GM23338 (cell line): ENCODE measurements around the gene EXOC6. TPM values are rescaled to one million over a fixed set of nuclear protein-coding genes. Genes with fewer than 3 reads are reported as not detected.

Source experiments
- ATAC-seq: fragments of 200-7000 bp; cut with Tn5 transposase; 3 replicates; pipeline ENCODE4 v1.9.1; 2020
- DNase-seq: peaks from one replicate; pipeline ENCODE4 v3.0.0-alpha.2; 2015; ENCODE audit warnings: low spot score
- H2AFZ ChIP-seq: fragments of 200-600 bp; sonication (generic); 2 replicates; pipeline ENCODE4 v1.8.0; 2016; ENCODE audit warnings: antibody characterized with exemption, mild to moderate bottlenecking, moderate library complexity
- H3F3A ChIP-seq: fragments of 200-600 bp; sonication (generic); replicated peaks from 2 replicates; pipeline ENCODE4 v1.8.0; 2017; ENCODE audit warnings: antibody characterized with exemption, mixed run types, low read depth
- H3K27ac ChIP-seq: fragments of 200-600 bp; sonication (generic); 2 replicates; pipeline ENCODE4 v1.6.1; 2016; ENCODE audit warnings: low read depth
- H3K27me3 ChIP-seq: fragments of 200-600 bp; sonication (generic); 2 replicates; pipeline ENCODE4 v1.8.0; 2016; ENCODE audit warnings: mild to moderate bottlenecking, mixed run types, moderate library complexity; ENCODE audit not compliant: insufficient read depth
- H3K36me3 ChIP-seq: fragments of 200-600 bp; sonication (generic); 2 replicates; pipeline ENCODE4 v1.8.0; 2016; ENCODE audit warnings: mild to moderate bottlenecking; ENCODE audit not compliant: insufficient read depth
- H3K4me1 ChIP-seq: fragments of 200-600 bp; sonication (generic); 2 replicates; pipeline ENCODE4 v1.8.0; 2016; ENCODE audit warnings: mild to moderate bottlenecking, moderate library complexity; ENCODE audit not compliant: insufficient read depth
- H3K4me2 ChIP-seq: fragments of 200-600 bp; sonication (generic); 2 replicates; pipeline ENCODE4 v1.7.1; 2017; ENCODE audit warnings: mixed run types
- H3K4me3 ChIP-seq: fragments of 200-600 bp; sonication (generic); 2 replicates; pipeline ENCODE4 v1.6.1; 2016; ENCODE audit warnings: mixed run types
- H3K79me2 ChIP-seq: fragments of 200-600 bp; sonication (generic); replicated peaks from 2 replicates; pipeline ENCODE4 v1.8.0; 2017; ENCODE audit warnings: mild to moderate bottlenecking; ENCODE audit not compliant: insufficient read depth
- H3K9me2 ChIP-seq: fragments of 200-600 bp; sonication (generic); 2 replicates; pipeline ENCODE4 v1.8.0; 2017; ENCODE audit not compliant: insufficient read depth
- H4K20me1 ChIP-seq: fragments of 200-600 bp; sonication (generic); replicated peaks from 2 replicates; pipeline ENCODE4 v1.8.0; 2017; ENCODE audit warnings: mild to moderate bottlenecking; ENCODE audit not compliant: insufficient read depth
- H3K27ac Mint-ChIP-seq: 2 replicates; pipeline ENCODE4 v1.8.0; 2020; ENCODE audit warnings: inconsistent platforms, mild to moderate bottlenecking, moderate library complexity, mixed read lengths
- H3K27me3 Mint-ChIP-seq: 3 replicates; pipeline ENCODE4 v1.8.0; 2022; ENCODE audit warnings: low read depth, mild to moderate bottlenecking, moderate library complexity, mixed read lengths, inconsistent platforms; ENCODE audit not compliant: insufficient read depth, poor library complexity
- H3K36me3 Mint-ChIP-seq: 3 replicates; pipeline ENCODE4 v1.8.0; 2021; ENCODE audit warnings: low read depth, mild to moderate bottlenecking, inconsistent platforms, moderate library complexity, mixed read lengths
- H3K4me1 Mint-ChIP-seq: 3 replicates; pipeline ENCODE4 v1.8.0; 2020; ENCODE audit warnings: mild to moderate bottlenecking, inconsistent platforms, mixed read lengths
- H3K4me3 Mint-ChIP-seq: 3 replicates; pipeline ENCODE4 v1.8.0; 2021; ENCODE audit warnings: moderate library complexity, mild to moderate bottlenecking, inconsistent platforms, mixed read lengths
- H3K9me3 Mint-ChIP-seq: 3 replicates; pipeline ENCODE4 v1.8.0; 2020; ENCODE audit warnings: moderate library complexity, mild to moderate bottlenecking, inconsistent platforms, mixed read lengths
- NANOG ChIP-seq: IDR thresholded peaks from 2 replicates; pipeline ENCODE4 v1.6.1; 2016; ENCODE audit warnings: antibody characterized with exemption, borderline replicate concordance
- POLR2AphosphoS5 ChIP-seq: IDR thresholded peaks from 2 replicates; pipeline ENCODE4 v1.6.1; 2016; ENCODE audit warnings: antibody characterized with exemption, low read depth
- STAT1 ChIP-seq: IDR thresholded peaks from one replicate; pipeline ENCODE4 v1.6.1; 2016; ENCODE audit warnings: antibody characterized with exemption; ENCODE audit not compliant: unreplicated experiment
- polyA plus RNA-seq: library from polyadenylated mRNA; unstranded; fragments of >200 nt; fragmentation: Nextera tagmentation; extraction: Ambion mirVana; gene quantifications from 2 replicates; pipeline ENCODE4 v1.2.1, GENCODE V29; 2016
- total RNA-seq: library from RNA; depleted of rRNA; stranded (reverse); fragments of >200 nt; shearing (Covaris generic); gene quantifications from 2 replicates; pipeline ENCODE4 v1.2.3, GENCODE V29; 2014
- TF ChIP-seq, protein P1 (sequence below): fragments of 250-450 bp; sonication (Bioruptor Pico); IDR thresholded peaks from 2 replicates; pipeline ENCODE4 v1.5.0; 2020; ENCODE audit warnings: mild to moderate bottlenecking, moderate library complexity
- TF ChIP-seq, protein P2 (sequence below): IDR thresholded peaks from 2 replicates; pipeline ENCODE4 v1.6.1; 2016; ENCODE audit warnings: antibody characterized with exemption

The EXOC6 gene
- total and polyA plus RNA-seq, 2 experiments from 2014 or later, result 5.0 to 6.0 TPM

GRCh38 chr10:93015722-93016121 lies 167.4 kb downstream of the EXOC6 start (continued):
- TF ChIP-seq, protein P1, sequence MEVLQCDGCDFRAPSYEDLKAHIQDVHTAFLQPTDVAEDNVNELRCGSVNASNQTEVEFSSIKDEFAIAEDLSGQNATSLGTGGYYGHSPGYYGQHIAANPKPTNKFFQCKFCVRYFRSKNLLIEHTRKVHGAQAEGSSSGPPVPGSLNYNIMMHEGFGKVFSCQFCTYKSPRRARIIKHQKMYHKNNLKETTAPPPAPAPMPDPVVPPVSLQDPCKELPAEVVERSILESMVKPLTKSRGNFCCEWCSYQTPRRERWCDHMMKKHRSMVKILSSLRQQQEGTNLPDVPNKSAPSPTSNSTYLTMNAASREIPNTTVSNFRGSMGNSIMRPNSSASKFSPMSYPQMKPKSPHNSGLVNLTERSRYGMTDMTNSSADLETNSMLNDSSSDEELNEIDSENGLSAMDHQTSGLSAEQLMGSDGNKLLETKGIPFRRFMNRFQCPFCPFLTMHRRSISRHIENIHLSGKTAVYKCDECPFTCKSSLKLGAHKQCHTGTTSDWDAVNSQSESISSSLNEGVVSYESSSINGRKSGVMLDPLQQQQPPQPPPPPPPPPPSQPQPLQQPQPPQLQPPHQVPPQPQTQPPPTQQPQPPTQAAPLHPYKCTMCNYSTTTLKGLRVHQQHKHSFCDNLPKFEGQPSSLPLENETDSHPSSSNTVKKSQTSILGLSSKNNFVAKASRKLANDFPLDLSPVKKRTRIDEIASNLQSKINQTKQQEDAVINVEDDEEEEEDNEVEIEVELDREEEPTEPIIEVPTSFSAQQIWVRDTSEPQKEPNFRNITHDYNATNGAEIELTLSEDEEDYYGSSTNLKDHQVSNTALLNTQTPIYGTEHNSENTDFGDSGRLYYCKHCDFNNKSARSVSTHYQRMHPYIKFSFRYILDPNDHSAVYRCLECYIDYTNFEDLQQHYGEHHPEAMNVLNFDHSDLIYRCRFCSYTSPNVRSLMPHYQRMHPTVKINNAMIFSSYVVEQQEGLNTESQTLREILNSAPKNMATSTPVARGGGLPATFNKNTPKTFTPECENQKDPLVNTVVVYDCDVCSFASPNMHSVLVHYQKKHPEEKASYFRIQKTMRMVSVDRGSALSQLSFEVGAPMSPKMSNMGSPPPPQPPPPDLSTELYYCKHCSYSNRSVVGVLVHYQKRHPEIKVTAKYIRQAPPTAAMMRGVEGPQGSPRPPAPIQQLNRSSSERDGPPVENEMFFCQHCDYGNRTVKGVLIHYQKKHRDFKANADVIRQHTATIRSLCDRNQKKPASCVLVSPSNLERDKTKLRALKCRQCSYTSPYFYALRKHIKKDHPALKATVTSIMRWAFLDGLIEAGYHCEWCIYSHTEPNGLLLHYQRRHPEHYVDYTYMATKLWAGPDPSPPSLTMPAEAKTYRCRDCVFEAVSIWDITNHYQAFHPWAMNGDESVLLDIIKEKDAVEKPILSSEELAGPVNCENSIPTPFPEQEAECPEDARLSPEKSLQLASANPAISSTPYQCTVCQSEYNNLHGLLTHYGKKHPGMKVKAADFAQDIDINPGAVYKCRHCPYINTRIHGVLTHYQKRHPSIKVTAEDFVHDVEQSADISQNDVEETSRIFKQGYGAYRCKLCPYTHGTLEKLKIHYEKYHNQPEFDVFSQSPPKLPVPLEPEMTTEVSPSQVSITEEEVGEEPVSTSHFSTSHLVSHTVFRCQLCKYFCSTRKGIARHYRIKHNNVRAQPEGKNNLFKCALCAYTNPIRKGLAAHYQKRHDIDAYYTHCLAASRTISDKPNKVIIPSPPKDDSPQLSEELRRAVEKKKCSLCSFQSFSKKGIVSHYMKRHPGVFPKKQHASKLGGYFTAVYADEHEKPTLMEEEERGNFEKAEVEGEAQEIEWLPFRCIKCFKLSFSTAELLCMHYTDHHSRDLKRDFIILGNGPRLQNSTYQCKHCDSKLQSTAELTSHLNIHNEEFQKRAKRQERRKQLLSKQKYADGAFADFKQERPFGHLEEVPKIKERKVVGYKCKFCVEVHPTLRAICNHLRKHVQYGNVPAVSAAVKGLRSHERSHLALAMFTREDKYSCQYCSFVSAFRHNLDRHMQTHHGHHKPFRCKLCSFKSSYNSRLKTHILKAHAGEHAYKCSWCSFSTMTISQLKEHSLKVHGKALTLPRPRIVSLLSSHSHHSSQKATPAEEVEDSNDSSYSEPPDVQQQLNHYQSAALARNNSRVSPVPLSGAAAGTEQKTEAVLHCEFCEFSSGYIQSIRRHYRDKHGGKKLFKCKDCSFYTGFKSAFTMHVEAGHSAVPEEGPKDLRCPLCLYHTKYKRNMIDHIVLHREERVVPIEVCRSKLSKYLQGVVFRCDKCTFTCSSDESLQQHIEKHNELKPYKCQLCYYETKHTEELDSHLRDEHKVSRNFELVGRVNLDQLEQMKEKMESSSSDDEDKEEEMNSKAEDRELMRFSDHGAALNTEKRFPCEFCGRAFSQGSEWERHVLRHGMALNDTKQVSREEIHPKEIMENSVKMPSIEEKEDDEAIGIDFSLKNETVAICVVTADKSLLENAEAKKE (CRISPR knock-in tag), result no peak

- no peaks in the 10 kb centered on the region for H3K4me1 Mint-ChIP-seq
- H3K9me3 Mint-ChIP-seq, result no peaks in the 10 kb centered on the region
- no peak overlapping the region for H2AFZ ChIP-seq
- TF ChIP-seq POLR2AphosphoS5, result no peak
- TF ChIP-seq STAT1, result no peak
- TF ChIP-seq, protein P2, sequence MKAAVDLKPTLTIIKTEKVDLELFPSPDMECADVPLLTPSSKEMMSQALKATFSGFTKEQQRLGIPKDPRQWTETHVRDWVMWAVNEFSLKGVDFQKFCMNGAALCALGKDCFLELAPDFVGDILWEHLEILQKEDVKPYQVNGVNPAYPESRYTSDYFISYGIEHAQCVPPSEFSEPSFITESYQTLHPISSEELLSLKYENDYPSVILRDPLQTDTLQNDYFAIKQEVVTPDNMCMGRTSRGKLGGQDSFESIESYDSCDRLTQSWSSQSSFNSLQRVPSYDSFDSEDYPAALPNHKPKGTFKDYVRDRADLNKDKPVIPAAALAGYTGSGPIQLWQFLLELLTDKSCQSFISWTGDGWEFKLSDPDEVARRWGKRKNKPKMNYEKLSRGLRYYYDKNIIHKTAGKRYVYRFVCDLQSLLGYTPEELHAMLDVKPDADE, result no peak
- no peak for TF ChIP-seq NANOG
- H3K79me2 ChIP-seq, result no peaks in the 10 kb centered on the region
- H3K27ac Mint-ChIP-seq, result no peak overlapping the region
- H3K36me3 ChIP-seq, result no peaks in the 10 kb centered on the region
- no peak overlapping the region for H3K4me3 ChIP-seq
- no peak for DNase-seq
- no peak overlapping the region for H3K4me2 ChIP-seq
- no peaks in the 10 kb centered on the region for H4K20me1 ChIP-seq
- no peak overlapping the region for H3K27ac ChIP-seq
- no peaks in the 10 kb centered on the region for H3F3A ChIP-seq
- no peak overlapping the region for H3K4me3 Mint-ChIP-seq
- H3K9me2 ChIP-seq, result no peaks in the 10 kb centered on the region
- H3K4me1 ChIP-seq, result no peaks in the 10 kb centered on the region
- H3K36me3 Mint-ChIP-seq, result peaks cover 3% of the 10 kb centered on the region; the same call in 2 of the 3 replicates
- H3K27me3 Mint-ChIP-seq, result no peaks in the 10 kb centered on the region
- H3K27me3 ChIP-seq, result no peaks in the 10 kb centered on the region
- no peak for ATAC-seq
Observed at GRCh38 chr10:93023013-93023650, 174.8 kb downstream of the EXOC6 start.
